NCI-H187 (cell line): Measurements from ENCODE around the gene GTF3C1.

Experiments
- DNase-seq, 2 experiments: peaks; one replicate each; lab custom pipeline; 2025; lab: John Stamatoyannopoulos, UW

The GTF3C1 gene

DNA sequence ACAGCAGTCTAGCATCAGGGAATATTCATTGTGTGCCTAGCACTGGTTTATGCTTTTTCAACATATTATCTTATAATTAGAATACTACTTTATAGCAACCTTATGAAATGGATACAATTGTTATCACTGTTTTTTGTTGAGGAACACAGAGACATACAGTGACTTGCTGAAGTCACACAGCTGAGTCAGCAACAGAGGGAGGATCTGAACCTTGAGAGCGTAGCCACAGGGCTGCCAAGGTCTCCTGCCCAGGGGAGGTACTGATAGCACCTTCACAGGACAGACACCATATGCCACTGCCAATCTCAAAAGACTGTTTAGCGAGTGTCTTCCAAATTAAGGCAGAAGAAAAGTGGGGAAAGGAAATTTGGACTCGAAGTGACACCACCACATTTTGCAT is 63.0 kb downstream of the GTF3C1 start:
- no peak for DNase-seq

DNA sequence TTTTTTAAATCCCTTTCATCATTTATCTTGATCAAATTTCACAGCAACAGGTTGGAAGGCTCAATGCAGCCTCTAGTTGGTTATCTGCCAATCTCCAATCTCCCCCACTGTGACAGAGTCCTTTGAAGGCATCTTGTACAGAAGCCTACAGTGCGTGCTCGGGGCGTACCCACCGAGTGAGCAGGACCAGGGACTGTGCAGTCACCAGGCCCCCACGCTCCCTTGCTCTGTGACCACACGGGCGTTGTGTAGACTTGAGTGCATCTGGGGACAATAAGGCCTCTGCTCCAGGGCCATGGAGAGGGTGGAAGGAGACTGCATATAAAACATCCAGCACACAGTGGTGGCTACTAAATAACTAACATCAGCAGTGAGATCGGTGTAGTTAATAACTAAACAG is 63.4 kb downstream of the GTF3C1 start:
- DNase-seq, result no peak

GRCh38 chr16:27485811-27486210 is 63.9 kb downstream of the GTF3C1 start:
- DNase-seq, result no peak

DNA sequence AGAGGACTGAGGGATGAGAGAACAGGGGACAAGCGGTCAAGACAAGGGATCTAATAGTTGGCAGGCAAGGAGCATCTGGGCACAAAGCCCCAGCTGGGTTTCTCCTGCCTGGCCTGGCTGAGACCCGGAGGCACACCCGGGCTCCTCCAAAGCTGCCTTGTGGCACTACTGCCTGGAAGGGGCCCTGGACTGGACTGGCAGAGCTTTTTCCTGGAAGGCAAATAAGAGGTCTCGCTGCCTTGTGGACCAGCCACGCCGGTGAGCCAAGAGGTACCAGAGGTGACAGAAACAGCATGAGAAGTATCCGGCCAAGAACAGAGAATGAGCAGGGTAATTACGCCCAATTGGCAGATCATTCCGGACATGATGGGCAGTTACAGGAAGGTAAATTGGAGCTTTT is 64.6 kb downstream of the GTF3C1 start:
- no peak for DNase-seq

DNA sequence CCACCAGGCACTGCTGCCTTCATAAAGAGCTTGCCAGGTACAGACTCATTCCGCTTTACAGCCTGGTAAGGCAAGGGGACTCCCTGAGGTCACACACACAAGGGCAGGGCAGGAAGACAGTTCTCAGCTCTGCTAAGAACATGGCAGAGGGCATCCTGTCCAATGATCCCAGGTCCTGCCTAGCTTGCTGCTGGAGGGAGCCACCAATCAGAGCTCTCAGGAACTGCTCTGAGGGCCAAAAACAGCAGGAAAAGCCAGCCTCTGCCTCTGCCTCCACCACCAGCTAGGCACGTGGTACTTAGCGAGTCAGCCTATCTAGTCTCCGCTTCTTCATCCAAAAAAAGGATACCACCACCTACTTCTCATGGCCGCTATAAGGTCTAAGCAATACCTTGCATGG is 66.1 kb downstream of the GTF3C1 start:
- DNase-seq, result no peak

DNA sequence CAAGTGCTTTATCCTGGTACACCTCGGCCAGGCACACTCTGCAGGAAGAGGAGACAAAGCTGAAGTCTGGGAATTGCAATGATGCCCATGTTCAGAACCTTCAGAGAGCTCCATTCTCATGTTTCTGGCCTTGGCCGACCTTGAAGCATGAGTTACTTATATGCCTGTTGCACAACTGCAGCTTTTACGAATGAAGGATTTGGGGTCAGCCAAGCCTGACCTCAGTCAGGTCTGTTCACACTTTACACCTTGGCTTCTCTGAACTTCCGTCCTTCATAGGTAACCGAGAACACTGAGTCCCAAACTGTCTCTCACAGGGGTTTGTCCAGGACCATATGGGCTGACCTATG is 66.7 kb downstream of the GTF3C1 start:
- no peak for DNase-seq

DNA sequence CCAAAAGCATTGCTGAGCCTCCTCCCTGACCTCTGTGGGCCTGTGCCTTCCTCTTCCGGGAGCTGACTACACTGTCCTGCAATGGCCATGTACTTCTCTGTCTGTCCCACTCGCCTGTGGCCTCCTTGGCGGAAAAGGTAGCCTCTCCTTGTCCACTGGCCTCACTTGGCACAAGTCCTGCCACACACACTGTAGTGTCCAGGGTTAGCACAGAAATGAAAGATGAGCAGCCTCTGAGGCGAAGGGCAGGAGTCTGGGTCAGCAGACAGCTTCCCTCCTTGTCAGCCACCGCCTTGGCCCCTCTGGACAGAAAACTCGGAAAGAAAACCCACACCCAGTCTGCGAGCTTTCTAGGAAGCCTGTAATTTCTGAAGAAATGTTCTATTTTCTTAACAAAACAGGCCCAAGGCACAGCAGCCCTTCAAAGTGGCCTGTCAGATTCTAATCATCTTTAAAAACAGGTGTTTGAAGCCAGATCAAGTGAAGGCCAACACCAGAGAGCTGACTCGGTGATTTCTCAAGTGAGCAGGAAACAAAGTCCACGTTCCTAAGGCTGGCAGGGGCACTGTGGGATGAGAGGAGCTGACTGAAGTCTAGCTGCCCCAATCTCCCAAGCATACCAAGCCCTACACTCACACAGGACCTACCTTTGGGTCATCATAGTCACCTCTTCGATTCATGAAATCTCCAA is 67.2 kb downstream of the GTF3C1 start:
- no peak for DNase-seq

GRCh38 chr16:27481282-27481934 is 68.3 kb downstream of the GTF3C1 start:
- DNase-seq, result no peak

GRCh38 chr16:27480761-27481160 is 69.0 kb downstream of the GTF3C1 start:
- DNase-seq, result no peak

DNA sequence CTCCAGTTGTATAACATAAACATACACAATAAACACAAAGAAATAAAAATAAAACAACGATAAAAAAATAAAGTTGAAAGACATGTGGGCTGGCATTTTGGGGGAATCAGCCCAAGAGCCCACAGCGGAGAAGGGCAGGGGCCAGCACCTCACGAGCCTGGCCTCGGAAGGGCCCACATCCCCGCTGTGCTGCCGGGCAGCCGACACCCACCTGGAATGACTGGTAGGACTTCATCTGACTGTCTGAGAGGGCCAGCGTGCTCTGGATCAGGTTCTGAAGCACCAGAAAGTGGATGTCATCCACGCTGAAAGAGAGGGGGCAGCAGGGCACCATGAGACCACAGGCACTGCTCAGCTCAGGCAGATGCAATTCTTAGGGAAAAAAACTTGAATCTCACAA is 73.5 kb downstream of the GTF3C1 start:
- DNase-seq, result no peak

- DNase-seq, result no peak
Observed at GRCh38 chr16:27475561-27475960, 74.2 kb downstream of the GTF3C1 start.

GRCh38 chr16:27474921-27475320 is 74.8 kb downstream of the GTF3C1 start:
- DNase-seq, result no peak

GRCh38 chr16:27474041-27474440 is 75.7 kb downstream of the GTF3C1 start:
- DNase-seq, result no peak

DNA sequence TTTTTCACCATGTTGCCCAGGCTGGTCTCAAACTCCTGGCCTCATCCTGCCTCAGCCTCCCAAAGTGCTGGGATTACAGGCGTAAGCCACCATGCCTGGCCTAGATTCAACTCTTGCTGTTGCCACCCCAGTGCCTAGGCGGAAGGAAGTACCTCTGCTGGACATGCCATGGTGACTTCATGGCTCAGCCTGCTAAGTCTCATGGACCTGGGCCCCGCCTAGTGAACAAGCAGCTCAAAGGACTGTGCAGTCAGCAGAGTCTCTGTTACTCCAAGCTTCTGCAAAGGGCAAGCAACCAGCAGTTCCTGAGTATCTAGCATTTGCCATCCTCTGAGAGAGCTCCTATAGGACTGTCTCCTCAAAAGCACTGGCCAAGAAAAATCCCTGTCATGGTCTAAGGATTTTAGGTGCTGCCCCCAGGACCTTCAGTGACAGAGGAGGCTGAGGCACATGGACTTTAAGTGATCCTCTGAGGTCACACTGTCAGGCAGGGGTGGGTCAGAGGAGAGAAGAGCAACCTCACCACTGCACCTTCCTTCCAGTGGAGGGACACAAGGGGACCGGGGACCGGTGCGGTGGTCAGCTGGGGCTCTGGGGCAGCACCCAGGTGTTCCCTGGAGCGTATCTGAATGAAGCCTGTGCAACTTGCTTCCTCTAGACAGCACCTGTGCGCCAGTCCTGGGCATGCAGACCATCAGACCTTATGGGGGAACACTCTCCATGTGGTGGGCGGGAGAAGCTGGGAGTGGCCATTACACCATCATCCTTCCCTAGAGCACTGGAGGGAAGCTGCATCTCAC is 76.4 kb downstream of the GTF3C1 start:
- no peak for DNase-seq

- DNase-seq, result no peak
Observed at GRCh38 chr16:27472091-27473020, 77.4 kb downstream of the GTF3C1 start.

DNA sequence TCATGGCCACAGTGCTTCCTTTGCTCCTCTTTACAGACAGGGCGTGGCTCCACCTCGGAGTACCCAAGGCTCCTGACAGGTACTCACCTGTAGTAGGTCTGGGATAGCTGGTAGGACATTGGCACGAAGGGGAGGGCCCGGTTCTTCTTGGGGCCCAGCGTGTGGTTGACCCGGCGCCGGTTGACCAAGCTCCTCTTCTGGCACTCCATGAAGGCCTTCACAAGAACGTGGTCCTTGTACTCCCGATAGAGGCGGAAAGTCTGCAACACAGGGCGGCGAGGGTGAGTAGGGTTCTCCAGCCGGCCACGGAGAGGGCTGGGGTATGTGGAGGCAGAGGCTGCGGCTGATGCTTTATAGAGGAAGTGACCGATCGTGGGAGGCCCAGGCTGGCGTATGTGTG is 78.1 kb downstream of the GTF3C1 start:
- DNase-seq, result no peak

- no peak for DNase-seq
Observed at GRCh38 chr16:27470567-27471431, 78.9 kb downstream of the GTF3C1 start.

GRCh38 chr16:27468941-27469531 is 80.7 kb downstream of the GTF3C1 start:
- no peak for DNase-seq

GRCh38 chr16:27465483-27465879 is 84.2 kb downstream of the GTF3C1 start:
- DNase-seq, result no peak

DNA sequence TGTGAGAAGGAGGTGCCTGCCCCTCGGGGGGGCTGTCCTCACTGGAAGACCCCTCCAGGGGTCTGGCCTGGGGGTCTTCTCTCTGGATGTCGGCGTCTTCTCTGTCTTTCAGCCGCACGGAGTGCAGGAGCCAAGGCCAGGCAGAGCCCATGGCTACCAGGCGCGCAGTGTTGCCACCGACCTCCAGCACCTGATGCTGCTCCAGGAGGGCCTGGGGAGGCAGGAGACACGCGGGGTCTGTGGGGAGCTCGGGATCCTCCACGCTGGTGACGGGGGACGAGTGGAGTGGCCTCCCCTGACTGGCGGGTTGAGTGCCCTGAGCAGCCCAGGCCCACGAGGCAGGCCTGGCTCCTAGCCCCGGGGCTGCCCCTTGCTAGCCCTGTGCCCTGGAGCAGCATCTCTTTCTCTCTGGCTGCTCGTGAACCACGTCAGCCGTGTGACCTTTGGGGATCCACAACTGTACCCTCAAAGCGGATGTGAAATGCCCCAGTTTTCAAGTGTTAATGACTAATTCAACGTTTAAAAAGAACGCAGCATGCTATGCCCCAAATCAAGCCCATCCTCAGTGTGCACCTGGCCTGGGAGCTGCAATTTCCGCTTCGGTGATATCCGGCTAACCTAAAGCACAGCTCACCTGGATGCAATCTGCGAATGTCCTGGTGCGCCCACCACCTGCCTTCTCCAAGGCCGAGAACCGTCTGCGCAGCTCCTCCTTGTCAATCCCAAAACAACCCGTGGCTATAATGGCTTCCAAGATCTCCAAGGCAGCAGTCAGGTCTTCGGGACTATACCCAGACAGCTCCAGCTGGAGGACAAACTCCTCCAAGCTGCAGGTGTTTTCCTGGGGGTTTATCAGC is 84.9 kb downstream of the GTF3C1 start:
- no peak for DNase-seq
